GM21825 (cell line): ENCODE results near the gene ZNF438.

ENCODE experiments used
- ATAC-seq: cut with Tn5 transposase; IDR thresholded peaks from one replicate; pipeline ENCODE4 v1.9.1; 2021; ENCODE audit warnings: mild to moderate bottlenecking, moderate library complexity; ENCODE audit not compliant: unreplicated experiment

The ZNF438 gene

DNA sequence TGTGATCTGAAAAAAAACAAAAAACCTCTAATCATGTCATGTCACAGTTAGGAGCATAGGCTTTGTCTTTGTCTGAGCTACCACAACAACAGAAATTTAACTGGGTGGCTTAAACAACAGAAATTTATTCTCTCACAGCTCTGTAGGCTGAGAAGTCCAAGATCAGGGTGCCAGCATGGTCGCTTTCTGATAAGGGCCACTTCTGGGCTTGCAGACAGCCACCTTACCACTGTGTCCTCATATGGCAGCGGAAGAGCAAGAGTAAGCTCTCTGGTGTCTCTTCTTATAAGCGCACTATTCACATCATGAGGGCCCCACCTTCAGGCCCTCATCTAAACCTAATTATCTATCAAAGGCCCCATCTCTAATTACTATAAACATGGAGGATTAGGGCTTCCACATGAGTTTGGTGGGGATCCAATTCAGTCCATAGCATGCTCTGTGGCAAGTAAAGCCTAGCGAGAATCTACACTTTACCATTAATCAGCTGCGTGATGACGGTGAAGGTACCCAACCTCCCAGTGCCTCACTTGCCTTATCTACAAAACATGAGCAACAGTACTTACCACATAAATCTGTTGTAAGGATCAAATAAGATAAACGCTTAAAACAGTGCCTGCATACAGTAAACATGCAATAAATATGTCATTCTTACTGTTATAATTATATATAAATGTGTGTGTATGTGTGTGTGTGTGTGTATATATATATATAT is 17.3 kb downstream of the ZNF438 start:
- no peak for ATAC-seq

DNA sequence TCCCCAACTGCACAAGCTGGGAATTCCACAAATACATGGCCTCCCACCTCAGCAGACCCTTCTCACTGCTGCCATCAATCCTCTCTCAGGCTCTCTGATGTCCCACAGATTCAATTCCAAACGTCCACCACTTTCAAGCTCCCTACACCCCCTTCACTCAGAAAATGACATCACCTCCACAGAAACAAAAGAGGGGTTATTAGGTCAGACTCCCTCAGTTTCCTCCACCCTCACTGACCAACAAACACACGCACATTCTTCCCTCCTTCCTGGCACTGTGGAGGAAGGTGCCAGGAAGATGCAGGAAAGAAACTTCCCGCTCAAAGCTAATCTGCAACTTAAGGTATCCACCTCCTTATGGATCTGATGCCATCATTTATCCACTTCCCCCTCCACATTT is 18.3 kb downstream of the ZNF438 start:
- no peak for ATAC-seq

- ATAC-seq = no peak
These were observed 20.0 kb downstream of the ZNF438 start for GRCh38 chr10:31011665-31012022.

DNA sequence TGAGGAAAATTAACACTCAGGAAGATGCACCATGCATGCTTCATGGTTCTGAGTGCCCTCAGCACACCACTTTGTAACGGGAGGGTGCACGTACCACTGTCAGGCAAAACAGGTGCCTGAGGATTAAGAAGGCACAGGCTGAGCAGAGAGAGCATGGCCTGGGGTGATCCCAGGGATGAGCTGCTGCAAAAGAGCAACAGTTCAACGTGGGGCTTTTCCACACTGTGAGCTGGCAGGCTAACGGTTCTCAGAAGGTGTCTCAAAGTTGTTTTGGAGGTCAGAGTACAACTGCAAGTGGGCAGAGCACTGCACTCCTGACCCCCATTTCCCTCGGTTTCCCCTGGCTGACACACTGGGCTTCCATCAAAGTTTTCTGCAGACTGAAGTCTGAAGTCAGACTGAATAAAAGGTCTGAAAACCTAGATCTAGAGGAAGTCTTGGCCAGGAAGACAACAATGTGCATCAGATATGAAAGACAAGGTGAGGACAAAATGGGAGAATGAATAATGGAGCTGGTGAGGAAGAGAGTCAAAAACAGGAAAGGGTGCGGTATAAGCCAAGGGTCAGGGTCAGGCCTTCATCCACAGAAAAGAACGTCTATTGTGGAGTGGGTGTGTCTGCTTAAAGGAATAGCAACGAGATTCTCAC is 20.5 kb downstream of the ZNF438 start:
- no peak for ATAC-seq

GRCh38 chr10:31010062-31010461 is 21.6 kb downstream of the ZNF438 start:
- ATAC-seq = no peak

- no peak for ATAC-seq
These were observed 25.8 kb downstream of the ZNF438 start for GRCh38 chr10:31005895-31006294.

DNA sequence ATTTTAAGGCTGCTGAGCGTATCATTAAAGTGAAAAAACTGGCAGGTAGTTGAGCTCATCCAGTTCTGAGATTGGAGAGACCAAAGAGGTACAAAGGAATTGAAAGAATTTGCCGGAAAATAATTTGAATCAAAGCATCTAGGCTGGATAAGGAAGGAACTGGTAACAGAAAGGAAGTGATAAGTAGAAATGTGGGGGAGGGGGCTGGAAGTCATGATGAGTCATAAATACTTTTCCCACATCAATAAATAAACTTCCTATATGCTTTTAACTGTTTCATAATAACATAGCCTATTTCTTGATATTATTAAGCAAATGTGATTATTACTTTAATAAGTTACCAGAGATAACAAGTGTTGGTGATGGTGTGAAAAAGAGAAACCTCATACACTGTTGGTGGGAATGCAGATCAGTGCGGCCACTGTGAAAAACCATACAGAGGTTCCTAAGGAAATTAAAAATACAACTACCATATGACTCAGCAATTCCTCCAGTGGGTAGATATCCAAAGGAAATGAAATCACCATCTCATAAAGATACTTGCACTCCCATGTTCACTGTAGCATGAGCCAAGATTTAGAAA is 27.0 kb downstream of the ZNF438 start:
- ATAC-seq = no peak

DNA sequence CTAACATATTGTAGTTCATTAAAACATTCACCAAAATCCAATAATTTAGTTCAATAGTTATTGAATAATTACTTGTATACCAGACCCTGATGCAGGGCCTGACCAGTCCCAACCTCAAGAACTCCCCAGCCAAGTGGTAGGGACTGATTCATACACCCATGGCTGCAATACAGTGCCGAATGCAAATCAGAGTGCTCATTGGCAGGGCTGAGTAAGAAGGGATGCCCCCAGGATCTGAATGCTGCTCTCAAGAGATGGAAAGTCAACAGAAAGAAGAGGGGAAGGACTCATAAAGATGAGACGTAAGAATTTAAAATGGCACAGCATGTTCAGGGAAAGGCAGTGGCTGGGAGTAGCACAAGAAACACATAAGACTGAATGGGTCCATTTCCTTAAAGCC is 29.9 kb downstream of the ZNF438 start:
- no peak for ATAC-seq

- no peak for ATAC-seq
These were observed 30.8 kb downstream of the ZNF438 start for GRCh38 chr10:31000867-31001266.

- no peak for ATAC-seq
These were observed 31.4 kb downstream of the ZNF438 start for GRCh38 chr10:31000071-31000782.

GRCh38 chr10:30999070-30999712 is 32.5 kb downstream of the ZNF438 start:
- ATAC-seq = no peak

DNA sequence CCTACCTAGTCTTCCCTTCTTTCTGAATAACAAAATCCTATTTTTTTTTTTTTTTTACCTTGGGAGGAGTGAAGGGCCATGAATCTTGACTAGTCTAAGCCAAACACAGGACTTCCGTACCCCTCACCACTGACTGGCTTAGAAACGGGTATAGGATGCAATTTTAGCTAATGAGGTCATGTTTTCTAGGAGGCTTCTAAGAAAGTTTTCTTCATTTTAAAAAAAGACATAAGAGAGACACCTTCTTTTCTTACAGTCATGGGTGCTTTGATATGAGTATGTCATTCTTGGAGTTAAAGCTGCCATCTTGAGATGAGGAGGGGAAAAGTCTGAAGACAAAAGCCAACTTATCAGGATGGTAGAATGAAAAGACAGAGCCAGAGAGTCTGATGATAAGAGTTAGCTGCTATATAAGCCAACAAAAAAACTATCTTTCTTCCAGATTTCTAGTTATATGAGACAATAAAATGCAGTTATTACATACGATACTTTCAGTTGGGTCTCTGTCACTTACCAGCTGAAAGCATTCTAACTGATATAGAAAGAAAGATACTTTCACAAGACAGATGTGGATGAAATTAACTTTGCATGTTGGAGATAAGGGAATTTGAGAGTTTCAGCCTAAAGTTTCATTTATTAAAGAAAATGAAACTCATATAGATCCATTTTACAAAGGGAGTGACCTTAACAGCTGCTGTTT is 34.0 kb downstream of the ZNF438 start:
- no peak for ATAC-seq

GRCh38 chr10:30996481-30997005 is 35.1 kb downstream of the ZNF438 start:
- ATAC-seq = no peak

- no peak for ATAC-seq
These were observed 36.4 kb downstream of the ZNF438 start for GRCh38 chr10:30995081-30995770.

- ATAC-seq = no peak
These were observed 38.5 kb downstream of the ZNF438 start for GRCh38 chr10:30993155-30993554.

DNA sequence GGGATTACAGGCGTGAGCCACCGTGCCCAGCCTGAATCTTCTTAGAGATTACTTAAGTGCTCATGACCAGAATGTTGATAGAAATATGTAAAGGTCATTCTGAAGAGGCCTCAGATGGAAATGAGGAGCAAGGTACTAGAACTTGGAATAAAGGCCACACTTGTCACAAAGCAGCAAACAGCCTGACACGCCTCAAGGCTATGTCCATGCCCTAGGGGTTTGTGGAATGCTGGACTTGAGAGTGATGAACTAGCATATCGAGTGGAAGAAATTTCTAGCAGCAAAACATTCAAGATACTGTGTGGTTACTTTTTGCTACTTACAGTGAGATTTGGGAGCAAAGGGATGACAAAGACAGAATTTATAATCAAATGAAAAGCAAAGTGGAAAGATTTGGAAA is 39.0 kb downstream of the ZNF438 start:
- no peak for ATAC-seq

GRCh38 chr10:30991647-30992011 is 40.0 kb downstream of the ZNF438 start:
- no peak for ATAC-seq

DNA sequence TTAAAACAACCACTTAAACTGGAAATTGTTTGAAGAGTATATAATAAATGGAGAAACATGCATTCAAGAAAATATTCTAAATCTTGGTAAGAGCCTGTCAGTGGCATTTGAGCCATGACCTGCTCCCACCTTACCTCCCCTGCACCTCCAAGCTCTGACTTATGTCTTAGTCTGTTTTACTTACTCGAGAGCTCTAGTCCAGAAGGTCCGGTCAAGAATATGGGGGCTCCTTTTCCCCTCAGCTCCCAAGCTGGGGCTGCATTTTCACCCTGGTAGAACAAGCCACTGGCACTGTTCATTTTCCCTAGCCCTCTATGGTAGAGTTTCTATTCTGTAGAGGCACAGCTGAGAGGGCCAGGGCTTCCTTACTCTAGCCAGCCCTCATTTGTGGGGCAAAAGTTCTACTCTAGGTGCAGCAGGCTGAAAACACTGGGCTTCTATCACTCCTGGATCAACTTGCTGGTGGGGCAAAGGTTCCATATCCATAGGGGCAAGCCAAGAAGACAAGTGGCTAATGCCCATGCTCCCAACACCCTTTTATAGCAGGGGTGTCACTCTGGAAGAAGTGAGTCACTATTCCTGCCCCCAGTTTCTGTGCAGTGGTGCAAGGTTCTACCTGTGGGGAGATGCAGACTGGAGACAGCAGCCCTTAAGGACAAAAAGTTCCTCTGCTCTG is 40.6 kb downstream of the ZNF438 start:
- no peak for ATAC-seq

- ATAC-seq = no peak
These were observed 41.3 kb downstream of the ZNF438 start for GRCh38 chr10:30990351-30990750.
